ENCODE measurements around the gene CARD10.

Gene CARD10

DNA sequence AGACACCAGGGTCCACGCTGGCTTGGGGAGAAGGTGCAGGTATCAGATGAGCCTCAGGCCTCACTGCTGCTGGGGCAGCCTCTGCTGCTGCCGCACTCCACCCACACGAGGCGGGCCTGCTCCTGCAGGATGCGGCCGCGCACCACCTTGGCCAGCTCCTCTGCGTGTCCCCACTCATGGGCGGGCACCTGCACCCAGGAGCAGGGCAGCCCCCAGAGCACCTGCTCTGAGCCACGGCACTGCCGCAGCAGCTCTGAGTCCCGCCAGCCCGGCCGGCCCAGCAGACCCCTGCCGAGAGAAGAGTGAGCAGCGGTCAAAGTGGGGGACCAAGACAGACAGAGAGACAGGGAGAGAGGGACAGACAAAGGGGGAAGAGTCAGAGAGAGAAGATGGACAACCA lies 28.1 kb downstream of the CARD10 start:
- DNase-seq (ENCODE audit: low read depth in 2 of 2, low spot score in 1 of 2): no peak

DNA sequence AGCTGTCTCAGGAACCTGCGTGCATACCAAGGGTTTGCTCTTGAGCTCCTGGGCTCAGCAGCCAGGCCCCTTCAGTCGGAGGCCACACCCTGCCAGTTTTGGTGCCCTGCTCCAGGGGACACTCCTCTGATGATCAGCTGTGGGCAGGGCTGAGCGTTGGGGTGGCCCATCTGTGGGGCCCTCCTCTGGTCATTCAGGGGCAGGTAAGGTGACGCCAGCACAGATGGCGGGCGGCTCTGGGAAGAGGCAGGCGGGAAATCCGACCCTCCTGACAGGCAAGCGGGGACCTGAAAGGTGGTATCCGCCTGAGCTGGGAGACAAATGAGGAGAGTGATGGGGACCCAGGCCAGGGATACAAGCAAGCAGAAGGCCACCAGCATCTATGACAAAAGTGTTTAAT lies 29.2 kb downstream of the CARD10 start:
- DNase-seq (ENCODE audit: low read depth in 2 of 2, low spot score in 1 of 2): no peak

DNA sequence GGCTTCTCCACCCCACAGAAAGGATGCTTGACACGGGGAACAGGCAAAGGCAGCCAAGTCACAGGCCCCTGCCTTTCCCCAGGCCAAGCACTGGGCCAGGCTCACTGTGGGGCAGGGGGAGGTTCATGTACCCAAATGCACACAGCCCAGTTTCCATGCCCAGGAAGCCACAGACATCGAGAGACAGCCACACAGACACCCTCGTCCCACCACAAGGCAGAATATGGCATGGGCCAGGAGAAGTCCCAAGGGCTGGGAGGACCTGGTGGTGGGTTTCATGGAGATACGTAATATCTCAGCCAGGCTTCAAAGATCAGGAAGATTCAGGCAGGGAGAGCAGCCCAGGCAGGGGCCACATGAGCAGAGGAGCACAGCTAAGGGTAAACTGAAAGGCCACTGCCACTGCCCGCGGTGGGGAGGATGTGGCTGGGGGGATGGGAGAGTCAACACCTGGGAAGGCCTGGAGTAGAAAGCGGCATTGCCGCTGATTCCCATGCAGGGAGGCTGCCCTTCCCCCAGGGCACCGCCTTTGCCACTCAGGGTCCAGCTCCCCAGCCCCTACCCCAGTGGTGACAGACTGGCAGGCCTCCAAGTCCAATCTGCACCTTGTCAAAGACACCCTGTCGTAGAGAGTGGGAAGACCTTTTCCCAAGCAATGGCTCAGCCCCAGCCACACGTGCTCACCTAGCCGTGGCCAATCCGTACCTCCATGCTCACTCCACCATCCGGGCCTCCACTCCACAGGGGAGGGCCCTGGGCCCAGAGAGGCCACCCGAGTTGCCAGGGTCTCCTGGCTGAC lies 30.7 kb downstream of the CARD10 start:
- no peak for DNase-seq (ENCODE audit: low read depth in 2 of 2, low spot score in 1 of 2)

DNA sequence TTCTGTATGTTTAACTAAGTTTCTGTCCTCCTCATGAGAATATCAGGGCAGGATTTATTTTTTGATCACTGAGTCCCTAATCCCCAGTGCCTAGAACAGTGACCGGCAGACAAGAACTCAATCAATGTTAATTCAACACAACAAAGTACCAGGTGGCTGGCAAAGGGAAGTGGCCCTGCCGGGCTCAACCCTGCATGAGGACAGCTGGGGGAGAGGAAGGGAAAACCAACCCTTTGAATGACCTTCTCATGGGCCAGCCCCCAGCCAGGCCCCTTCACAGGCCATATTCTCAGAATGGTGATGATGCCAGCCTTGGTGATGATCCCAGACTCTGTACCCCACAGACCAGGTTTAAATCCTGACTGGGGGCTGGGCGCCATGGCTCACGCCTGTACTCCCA lies 31.6 kb downstream of the CARD10 start:
- no peak for DNase-seq (ENCODE audit: low read depth in 2 of 2, low spot score in 1 of 2)

DNA sequence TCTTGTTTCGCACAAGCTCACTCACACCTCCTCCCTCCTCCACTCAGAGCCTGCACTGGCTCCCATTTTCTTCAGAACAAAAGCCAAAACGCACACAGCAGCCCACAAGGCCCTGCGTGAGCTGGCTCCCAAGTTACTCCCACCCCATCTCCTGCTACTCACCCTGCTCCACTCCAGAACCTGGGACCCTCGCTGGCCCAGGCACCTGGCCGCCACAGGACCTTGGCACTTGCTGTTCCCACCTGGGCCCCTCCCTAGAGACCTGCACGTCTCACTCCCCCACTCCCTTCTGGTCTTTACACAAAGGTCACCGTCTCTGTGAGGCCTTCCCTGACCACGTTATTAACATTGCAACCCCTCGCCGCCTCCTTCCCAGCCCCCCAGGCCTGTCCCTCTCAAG lies 32.1 kb downstream of the CARD10 start:
- DNase-seq (ENCODE audit: low read depth in 2 of 2, low spot score in 1 of 2): no peak

DNA sequence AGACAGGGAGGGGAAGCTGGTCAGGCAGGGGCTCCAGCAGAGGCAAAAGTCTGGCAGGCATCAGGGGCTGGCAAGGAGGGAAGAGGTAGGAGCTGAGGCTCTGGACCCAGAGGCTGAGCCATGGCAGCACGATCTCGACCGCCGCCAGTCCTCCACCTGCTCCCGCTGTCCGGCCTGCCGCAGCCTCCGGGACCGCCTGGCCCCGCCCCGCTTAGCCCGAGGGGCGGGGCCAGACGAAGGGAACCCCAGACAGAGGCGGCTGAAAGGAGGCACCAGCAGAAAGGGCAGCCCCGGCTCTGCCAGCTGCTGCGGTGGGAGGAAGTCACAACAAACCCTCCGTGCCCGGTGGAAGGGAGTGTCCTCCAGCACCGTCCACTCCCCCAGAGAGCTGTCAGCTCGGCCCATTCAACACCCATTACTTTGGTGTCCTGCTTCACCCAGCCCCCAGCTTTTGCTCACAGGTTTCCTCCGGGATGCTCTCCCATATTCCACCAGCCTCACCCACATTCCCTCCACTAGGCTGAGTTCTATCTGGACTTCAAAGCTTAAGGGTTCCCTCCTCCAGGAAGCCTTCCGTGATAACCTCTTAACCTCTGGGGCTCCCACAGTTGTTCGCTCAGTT lies 32.9 kb downstream of the CARD10 start, which contains the start of gene MFNG:
MFNG (minus strand) TSS at position 161 of the 622 bp plus-strand sequence. CDS start 207 bp downstream, outside the sequence.
- peak; percentile 41 to 47 for DNase-seq (ENCODE audit: low read depth in 2 of 2, low spot score in 1 of 2)

DNA sequence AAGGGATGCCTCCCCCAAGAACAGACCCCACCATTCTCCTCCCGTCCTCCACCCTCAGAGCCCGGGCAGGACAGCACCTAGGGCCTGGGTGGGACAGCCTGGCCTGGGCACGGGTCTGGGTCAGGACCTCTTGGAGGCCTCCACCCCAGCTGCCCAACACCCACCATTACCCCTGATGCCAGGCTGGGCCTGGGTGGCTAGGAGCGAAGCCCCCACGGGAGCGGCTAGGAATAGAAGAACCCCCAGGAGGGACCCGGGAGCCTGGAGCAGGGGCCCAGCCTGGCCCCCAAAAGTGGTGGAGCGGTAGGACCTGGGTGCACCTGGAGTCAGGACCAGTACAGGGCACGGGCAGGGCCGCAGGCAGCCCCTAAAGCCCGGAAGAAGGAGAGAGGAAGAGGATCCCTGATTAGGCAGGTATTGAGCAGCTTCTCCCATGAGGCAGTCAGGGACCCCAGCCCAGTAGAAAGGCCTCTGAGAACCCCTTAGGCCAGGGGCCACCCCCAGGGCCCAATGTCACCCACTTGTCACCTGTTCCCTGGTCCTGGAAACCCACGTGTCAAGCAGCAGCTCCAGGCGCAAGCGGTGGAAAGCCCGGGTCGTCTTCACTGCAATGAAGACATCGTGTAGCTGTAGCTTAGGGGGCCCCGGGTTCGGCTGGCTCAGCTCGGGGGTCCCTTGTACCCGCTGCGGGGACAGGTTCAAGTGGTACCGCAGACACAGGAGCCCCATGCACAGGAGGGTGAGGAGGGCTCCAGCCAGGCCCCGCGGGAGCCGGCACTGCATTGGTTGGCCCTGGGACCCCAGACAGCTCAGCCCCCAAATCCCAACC lies 33.6 kb downstream of the CARD10 start:
- DNase-seq (ENCODE audit: low read depth in 2 of 2, low spot score in 1 of 2): no peak

DNA sequence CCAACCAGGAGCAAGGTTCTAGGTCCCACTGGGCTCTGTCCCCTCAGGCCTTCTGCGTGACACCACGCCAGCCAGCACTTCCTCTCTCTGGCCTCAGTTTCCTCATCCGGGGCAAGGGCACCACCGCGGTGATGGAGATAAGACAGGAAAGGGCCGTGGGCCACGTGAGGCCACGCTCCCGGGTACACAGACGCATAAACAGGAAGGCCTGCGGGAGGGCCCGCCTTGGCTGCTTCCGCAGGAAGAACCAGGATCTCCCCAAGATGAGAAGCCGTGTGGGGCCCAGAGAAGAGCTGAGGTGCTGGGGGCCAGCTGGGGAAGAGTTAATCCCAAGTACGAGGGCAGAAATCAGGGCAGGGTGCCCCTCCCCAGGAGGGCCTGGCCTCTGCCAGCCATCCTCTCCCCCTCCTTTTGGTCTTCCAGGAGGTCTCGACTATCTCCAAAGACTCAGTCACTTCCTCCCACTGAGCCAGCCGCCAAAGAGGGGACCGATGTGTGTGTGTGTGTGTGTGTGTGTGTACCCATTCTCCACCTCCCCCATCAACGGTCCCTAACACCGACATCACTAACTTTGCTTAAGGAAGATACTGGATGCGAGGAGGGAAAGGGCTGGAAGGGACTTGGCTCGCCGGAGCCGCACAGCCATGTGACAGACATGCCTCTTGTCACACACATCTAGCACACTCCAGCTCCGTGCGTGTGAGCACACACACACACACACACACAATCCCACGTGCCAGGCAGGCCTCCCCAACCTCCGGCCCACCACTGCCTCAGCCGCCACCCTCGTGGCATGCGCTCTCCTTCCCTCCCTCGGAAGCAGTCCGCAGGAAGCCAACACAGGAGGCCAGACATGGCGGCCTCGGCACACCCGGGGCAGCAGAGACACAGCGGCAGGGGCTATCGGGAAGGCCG lies 34.5 kb downstream of the CARD10 start:
- peak; percentile 44 to 60 for DNase-seq (ENCODE audit: low read depth in 2 of 2, low spot score in 1 of 2)

DNA sequence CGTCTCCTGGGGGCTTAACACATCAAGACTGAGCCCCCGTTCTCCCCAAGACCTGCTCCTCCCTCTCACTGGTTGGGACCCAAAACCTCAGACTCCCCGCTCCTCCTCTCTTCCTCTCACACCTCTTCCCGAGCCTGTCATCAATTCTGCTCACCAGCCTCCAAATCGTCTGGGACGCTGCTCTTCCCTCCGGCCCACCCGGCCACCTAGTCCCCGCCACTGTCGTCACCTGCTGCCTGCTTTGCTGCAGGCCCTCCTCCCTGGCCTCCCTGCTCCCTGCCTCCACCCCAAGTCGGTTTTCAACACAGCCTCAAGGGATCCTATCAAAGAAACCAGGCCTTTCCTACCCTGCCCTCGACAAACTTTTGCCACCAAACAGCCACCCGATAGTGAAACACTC lies 36.2 kb downstream of the CARD10 start:
- DNase-seq (ENCODE audit: low read depth in 2 of 2, low spot score in 1 of 2): no peak

DNA sequence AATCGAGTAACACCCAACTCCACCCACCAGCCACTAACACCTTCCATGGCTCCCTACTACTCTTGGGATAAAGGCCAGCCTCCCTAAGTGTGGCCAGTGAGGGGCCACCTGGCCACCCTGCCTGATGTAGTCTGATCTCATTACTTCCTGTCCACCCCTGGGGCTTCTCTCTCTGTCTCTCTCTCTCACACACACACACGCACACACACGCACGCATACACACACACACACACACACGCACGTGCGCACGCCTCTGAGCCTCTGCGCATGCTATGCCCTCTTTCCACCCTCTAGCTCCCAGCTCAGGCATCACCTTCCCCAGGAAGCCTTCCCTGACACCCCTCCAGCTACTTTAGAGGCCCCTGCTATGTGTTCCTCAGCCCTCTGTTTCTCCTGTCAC lies 37.0 kb downstream of the CARD10 start:
- no peak for DNase-seq (ENCODE audit: low read depth in 2 of 2, low spot score in 1 of 2)

DNA sequence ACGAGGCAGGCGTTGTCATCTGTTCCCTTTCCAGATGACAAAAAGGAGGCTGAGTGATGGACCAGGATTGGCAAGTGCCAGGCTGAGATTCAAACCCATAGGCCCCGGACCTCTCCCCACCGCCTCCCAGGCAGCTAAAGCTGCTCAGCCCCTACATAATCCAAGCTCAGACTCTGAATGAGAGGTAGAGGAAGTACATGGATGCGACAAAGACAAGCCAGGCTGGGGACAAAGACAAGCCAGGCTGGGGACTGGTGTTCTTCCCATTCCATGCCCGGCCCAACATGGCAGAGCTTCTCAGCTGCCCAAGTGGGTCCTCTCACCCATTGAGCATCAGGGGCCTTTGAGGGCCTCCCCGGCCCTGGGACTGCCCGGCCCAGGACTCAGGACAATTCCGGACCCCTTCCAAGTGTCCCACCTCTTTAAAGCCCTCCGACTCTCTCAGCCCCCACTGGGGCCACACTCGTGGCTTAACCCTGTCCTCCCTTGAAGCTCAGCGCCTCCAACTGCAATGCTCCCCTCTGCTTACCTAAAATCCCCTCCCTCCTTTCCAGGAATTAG lies 37.8 kb downstream of the CARD10 start:
- DNase-seq (ENCODE audit: low read depth in 2 of 2, low spot score in 1 of 2): no peak

DNA sequence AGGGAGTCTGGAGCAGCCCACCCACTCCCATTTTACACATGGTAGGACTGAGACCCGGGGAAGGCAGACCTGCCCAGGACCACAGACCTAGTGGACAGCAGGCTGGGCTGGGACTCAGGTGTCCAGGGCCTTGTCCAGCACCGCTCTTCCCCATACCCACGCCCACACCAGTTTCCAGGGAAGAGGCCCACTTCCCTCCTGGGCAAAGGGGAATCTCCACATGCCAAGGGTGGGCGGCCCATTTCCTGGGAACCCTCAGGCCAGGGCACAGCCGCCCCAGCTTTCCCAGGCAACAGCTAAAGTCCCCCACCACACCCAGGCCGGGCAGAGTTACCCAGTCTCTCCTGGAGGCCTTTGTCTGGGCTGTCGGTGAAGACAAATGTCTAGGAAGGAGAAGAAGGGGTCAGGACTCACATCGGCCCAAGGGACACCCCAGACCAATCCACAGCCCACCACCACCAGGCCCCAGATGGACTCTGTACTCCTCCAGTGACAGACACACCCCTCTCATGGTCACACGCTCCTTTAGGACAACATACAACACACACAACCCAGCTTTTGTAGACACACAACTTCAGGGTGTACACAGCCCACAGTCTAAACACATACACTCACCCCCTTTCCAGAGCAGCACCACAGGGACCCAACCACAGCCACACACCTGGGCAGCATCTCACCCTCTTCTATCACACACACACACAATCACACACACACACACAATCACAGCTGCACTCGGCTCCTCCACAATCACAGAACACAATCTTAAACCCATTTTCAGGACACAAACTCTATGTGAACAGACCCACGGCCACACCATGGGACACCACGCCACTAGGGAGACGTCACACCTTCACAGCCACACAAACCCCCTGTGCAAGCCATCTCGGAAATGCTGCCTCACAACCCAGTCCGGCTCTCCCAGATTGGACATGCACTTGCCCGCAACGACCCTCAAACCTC lies 38.5 kb downstream of the CARD10 start:
- DNase-seq (ENCODE audit: low read depth in 2 of 2, low spot score in 1 of 2): no peak

DNA sequence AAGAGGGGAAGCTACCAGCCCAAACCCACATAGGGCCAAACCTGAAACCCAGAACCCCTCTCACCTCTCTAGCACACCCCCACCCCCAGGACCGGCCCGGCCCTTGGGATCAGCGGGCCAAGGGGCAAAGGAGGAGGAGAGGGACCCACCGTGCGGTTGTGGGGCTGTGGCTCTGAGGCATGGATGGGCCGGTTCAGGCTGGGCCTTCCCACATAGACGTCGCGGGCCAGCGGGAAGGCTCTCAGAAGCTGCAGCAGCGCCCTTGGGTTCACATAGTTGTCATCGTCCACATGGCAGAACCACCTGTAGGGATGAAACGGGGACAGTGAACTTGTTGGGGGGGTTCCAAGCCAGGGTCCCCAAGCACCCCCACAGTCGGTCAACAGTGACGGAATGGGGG lies 40.0 kb downstream of the CARD10 start:
- no peak for DNase-seq (ENCODE audit: low read depth in 2 of 2, low spot score in 1 of 2)

DNA sequence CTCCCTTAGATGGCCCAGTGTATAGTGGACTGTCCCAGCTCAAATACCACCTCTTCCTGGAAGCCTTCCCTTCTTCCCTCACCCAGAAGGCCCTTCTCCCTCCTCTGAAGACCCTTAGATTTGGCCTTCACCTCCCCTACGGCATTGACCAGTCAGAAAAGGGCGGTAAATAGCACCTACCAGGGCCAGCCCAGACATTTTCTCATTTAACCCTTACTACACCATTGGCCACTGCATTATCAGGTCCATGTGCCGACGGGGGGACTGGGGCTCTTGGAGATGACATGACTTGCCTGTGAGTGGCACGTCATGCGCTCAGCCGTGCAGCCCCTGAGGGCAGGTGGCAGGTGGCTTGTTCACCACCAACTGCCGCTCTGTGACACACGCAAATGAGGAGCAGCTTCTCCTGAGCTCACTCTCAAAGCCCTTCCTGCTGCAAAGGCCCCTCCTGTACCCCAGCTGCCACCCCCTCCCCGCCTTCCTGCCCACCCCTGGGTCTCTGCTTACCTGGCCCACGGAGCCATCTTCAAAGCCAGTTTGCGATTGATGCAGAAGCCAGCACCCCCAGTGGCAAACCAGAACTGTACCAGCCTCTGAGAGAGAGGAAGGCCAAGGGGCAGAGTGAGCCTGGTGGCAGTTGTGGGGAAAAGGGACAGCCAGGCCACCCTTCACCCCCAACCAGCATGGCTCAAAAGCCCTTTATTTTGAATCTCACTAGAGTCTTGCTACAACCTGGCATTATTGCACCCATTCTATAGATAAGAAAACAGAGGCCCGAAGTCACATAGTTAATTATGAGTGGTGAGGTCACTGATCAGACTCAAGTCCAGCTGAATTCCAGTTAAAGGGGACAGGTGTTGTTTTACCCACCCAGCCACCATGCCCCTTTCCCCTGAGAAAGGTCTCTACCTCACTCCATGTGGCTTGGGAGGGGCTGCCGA lies 42.6 kb downstream of the CARD10 start:
- DNase-seq (ENCODE audit: low read depth in 2 of 2, low spot score in 1 of 2): no peak

DNA sequence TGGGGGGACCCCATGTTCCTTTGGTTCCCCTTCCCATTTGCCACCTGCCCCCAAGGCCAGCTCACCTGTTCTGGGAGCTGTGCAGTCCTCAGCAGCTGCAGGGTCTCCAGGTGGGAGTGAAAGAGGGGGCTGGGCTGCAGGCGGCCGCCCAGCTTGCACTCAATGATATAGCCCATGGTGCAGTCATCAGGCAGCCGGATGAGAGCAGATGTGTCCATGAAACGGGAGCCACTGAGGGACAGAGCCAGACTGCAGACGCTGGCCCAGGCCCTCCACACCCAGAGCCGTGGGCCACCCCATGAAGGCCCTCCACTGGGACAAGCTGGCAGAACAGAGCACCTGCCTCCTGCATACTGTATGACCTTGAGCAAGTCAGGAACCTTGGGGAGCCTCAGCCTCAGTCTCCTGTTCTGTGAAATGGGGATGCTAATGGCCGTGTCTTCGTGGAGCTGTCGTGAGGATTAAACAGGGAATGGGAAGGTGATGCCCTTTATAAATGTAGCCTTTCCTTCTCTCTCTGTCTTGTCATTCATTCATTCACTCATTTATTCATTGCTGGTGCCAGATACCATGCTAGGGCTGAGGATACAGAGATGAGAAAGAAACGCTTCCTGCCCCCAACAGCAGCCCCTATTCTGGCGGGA lies 44.6 kb downstream of the CARD10 start:
- no peak for DNase-seq (ENCODE audit: low read depth in 2 of 2, low spot score in 1 of 2)

DNA sequence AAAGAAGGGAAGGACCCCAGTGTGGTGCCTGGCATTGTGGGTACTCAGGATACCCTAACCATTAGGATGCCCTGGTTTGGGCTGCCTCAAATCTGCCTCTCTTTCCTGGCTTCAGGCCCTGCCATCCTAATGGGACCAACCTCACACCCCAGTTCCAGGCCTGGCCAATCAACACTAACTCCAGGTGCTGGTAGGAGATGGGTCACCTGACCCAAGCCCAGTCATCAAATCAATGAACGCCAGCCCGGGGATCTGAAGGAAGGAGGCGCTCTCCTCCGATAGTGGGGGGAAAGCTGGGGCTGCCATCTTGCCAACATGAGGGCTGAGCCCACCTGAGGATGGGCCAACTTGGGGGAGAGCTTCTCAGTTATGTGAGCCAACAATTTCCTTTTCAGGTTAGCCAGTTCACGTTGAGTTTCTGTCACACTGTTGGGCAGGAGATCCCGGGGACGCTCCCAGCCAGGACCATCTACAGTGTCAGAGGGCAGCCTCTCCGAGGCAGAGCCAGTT lies 45.7 kb downstream of the CARD10 start:
- DNase-seq (ENCODE audit: low read depth in 2 of 2, low spot score in 1 of 2): no peak

DNA sequence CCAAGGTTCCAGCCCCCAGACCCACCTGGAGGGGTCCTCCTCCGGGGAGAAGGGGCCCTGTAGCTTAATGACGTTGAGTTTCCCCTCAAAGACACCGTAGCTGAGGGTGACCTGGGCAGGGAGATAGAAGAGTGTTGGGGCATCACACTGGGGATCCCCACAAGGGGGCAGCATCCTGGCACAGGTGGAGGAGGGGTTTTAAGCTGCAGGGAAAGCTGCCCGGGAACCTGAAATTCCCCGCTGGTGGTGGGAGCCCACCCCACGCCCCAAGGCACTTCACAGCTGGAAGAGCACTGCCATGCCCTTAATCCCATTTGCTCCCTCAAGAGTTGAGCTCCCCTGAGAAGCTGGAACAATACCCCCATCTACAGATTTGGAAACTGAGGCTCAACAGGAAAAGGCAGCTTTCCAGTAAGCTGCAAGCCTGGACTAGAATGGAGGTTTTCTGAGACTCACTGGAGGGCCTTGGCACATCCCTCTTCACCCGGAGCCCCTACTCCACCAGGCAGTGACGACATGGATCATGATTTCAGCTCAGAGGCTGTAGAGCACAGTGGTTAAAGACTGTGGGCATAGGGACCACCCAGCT lies 46.7 kb downstream of the CARD10 start:
- no peak for DNase-seq (ENCODE audit: low read depth in 2 of 2, low spot score in 1 of 2)

Data from stimulated activated CD8-positive, alpha-beta memory T cell treated with anti-CD3 and anti-CD28 coated beads, Interleukin-4, amount 100 ng/mL, for 1 hour (primary cell).